Activated naive CD8-positive, alpha-beta T cell treated with anti-CD3 and anti-CD28 coated beads, Interleukin-2, amount 50 U/mL, for 24 hours (primary cell): ENCODE data around the gene MAPKAP1.

Experiments
- ATAC-seq: fragments of 150-1000 bp; cut with Tn5 transposase; one replicate; pipeline ENCODE4 v1.10.0; 2021
- DNase-seq: peaks from one replicate; pipeline ENCODE4 v3.0.0; 2021
- H3K27ac Mint-ChIP-seq: one replicate; pipeline ENCODE4 v1.8.0; 2021; ENCODE audit warnings: mild to moderate bottlenecking, mixed read lengths
- H3K27me3 Mint-ChIP-seq: one replicate; pipeline ENCODE4 v1.8.0; 2021; ENCODE audit warnings: mixed read lengths
- H3K36me3 Mint-ChIP-seq: one replicate; pipeline ENCODE4 v1.8.0; 2021; ENCODE audit warnings: low read depth, mixed read lengths
- H3K4me1 Mint-ChIP-seq: one replicate; pipeline ENCODE4 v1.8.0; 2021; ENCODE audit warnings: mixed read lengths
- H3K4me3 Mint-ChIP-seq: one replicate; pipeline ENCODE4 v1.8.0; 2021; ENCODE audit warnings: mild to moderate bottlenecking, moderate library complexity, mixed read lengths
- H3K9me3 Mint-ChIP-seq: one replicate; pipeline ENCODE4 v1.8.0; 2021; ENCODE audit warnings: mixed read lengths

Gene MAPKAP1

DNA sequence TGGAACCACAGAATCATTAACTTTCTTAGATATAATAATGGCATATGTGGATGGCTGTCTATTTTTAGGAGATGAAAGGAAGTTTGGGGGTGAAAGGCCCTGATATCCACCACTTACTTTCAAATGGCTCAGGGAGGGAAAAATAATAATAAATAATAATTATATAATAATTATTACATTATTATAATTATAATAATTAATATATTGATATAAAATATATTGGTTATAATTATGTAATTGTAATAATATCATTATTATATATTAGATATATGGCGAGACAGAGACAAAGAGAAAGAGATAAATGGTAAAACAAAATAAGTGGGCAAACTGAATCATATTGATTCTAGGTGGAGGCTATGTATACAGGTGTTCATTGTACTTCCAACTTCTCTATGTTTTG, 308.8 kb downstream of the MAPKAP1 start:
- Mint-ChIP-seq H3K36me3 (no peaks in the 10 kb centered on the region), H3K4me3 (no peak overlapping the region), H3K9me3 (no peaks in the 10 kb centered on the region), H3K4me1 (no peaks in the 10 kb centered on the region), H3K27ac (no peak overlapping the region), H3K27me3 (no peaks in the 10 kb centered on the region)
- ATAC-seq (no peak), DNase-seq (no peak)

DNA sequence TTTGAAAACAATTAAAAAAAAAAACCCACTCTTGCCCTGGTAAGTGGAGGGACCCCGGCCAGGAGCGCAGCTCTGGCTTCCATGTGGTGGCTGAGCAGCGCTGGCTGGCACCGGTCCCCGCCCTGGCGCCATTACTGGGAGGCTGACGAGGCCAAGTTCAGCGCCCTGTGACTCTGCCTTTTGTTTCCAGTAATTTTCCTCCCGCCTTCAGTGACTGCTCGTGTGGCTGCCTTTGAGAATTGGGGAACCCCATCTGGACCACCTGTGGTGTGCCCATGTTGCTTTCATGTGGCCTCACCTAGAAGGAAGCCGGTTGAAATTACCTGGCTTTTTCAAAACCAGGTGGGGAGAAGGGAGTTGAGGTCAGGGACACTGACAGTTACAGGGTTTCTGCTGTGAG, 309.3 kb downstream of the MAPKAP1 start:
- ATAC-seq (no peak), DNase-seq (no peak)
- no peak overlapping the region for H3K4me3 Mint-ChIP-seq
- H3K9me3 Mint-ChIP-seq: no peaks in the 10 kb centered on the region
- no peaks in the 10 kb centered on the region for H3K4me1 Mint-ChIP-seq
- no peaks in the 10 kb centered on the region for H3K36me3 Mint-ChIP-seq
- no peaks in the 10 kb centered on the region for H3K27me3 Mint-ChIP-seq
- H3K27ac Mint-ChIP-seq: no peak overlapping the region

DNA sequence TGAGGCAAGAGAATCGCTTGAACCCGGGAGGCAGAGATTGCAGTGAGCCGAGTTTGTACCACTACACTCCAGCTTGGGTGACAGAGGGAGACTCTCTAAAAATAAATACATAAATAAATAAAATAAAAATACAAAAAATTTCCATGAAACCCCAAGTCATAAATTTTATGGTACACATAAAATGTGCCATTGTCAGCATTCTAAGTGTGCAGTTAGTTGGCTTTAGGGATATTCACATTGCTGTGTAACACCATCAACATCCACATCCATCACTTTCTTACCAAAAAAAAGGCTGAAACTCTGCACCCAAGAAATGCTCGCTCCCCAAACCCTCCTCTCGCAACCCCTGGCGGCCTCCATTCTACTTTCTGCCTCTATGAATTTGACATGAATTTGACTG, 310.2 kb downstream of the MAPKAP1 start:
- DNase-seq: no peak
- no peak overlapping the region for H3K4me3 Mint-ChIP-seq
- no peak for ATAC-seq
- H3K4me1 Mint-ChIP-seq: no peaks in the 10 kb centered on the region
- no peaks in the 10 kb centered on the region for H3K9me3 Mint-ChIP-seq
- no peaks in the 10 kb centered on the region for H3K27me3 Mint-ChIP-seq
- H3K36me3 Mint-ChIP-seq: no peaks in the 10 kb centered on the region
- no peak overlapping the region for H3K27ac Mint-ChIP-seq

DNA sequence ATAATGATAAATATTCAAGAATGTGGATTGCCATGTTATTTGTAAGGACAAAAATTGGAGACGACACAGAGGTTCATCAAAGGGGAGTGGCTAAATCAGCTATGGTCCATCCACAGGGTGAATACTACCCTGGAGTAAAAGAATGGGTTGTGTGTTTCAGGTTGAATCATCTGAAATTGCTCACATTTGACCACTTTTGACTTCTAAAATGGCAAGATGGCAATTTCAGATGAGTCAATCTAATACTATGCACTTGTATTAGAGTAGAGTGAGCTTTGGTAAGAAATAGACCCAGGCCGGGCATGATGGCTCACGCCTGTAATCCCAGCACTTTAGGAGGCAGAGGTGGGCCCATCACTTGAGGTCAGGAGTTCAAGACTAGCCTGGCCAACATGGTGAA, 313.6 kb downstream of the MAPKAP1 start:
- ATAC-seq: peak; percentile 75
- no peak for DNase-seq
- Mint-ChIP-seq H3K4me1 (no peaks in the 10 kb centered on the region), H3K36me3 (no peaks in the 10 kb centered on the region), H3K27me3 (no peaks in the 10 kb centered on the region), H3K27ac (no peak overlapping the region), H3K9me3 (no peaks in the 10 kb centered on the region), H3K4me3 (no peak overlapping the region)

DNA sequence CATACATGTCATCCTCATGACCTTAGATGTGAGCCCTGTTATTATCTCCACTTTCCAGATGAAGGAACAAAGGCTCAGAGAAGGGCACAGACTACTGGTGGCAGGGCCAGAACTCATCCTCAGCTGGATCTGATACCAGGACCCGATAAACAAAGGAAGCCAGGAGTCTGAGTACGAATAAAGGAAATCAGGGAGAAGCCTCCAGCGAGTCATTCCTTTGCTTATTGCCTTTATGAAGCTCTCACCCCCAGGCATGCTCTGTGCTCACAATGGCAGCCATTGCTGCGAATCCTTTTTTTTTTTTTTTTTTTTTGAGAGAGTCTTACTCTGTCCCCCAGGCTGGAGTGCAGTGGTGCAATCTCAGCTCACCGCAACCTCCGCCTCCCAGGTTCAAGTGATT, 315.3 kb downstream of the MAPKAP1 start:
- H3K4me1 Mint-ChIP-seq: no peaks in the 10 kb centered on the region
- H3K9me3 Mint-ChIP-seq: no peaks in the 10 kb centered on the region
- H3K27me3 Mint-ChIP-seq: no peaks in the 10 kb centered on the region
- H3K36me3 Mint-ChIP-seq: no peaks in the 10 kb centered on the region
- H3K27ac Mint-ChIP-seq: no peak overlapping the region
- no peak overlapping the region for H3K4me3 Mint-ChIP-seq
- no peak for DNase-seq
- ATAC-seq: no peak

DNA sequence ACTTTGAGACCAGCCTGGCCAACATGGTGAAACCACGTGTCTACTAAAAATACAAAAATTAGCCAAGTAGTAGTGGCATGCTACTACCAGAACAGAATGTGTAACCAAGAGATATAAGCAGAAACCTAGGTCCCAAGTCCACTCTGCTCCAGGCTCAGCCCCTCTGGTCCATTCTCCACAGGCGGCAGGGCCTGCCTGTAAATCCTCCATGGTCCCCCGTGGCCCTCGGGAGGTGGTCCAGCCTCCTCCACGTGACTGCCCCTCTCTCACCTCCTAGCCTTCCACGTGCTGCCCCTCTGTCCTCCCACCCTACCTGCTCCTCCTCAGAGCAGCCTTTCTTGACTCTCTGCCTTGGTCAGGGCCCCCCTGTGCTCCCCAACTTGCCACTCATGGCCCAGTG, 318.0 kb downstream of the MAPKAP1 start:
- Mint-ChIP-seq H3K4me3 (no peak overlapping the region), H3K4me1 (no peaks in the 10 kb centered on the region), H3K36me3 (no peaks in the 10 kb centered on the region), H3K27ac (no peak overlapping the region), H3K27me3 (peaks cover 1% of the 10 kb centered on the region), H3K9me3 (no peaks in the 10 kb centered on the region)
- DNase-seq (no peak), ATAC-seq (no peak)

DNA sequence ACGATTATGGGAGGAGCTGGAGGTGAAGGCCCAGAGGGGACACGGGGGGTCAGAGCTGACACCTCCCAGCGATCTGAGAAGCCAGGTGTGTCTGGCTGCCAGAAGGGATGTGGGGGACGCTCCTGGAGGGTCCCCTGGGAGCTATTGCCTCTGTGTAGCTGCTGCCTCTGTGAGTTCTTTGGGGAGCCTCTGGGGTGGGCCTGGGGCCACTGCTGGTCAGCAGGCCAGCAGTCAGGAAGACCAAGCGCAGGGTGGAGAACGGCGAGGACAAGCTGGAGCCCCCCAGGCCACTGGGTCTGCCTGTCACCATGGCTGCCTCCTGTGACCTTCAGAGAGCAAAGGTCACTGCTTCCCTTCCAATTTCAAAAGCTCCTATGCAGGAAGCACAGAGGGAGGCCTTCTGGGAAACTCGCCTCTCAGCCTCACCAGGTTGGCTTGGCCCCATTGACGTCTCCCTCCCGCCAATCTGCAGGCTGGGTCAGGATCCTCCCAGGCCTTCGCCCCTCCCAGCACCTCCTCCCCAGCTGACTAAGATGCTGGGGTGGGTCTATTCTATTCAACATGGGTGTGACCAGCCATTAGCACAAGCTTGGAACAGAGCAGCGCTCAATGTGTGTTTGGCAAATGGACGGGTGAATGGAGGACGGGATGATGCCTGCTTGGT, 319.0 kb downstream of the MAPKAP1 start:
- H3K36me3 Mint-ChIP-seq: no peaks in the 10 kb centered on the region
- H3K4me3 Mint-ChIP-seq: no peak overlapping the region
- H3K27ac Mint-ChIP-seq: no peak overlapping the region
- no peaks in the 10 kb centered on the region for H3K9me3 Mint-ChIP-seq
- H3K4me1 Mint-ChIP-seq: no peaks in the 10 kb centered on the region
- ATAC-seq: no peak
- peaks cover 3% of the 10 kb centered on the region for H3K27me3 Mint-ChIP-seq
- DNase-seq: no peak
